C4-2B (cell line): ENCODE data around the gene CEP85.

Experiments used
- H3K27ac ChIP-seq: fragments of 450-650 bp; 2 replicates; pipeline ENCODE4 v1.5.1; 2017
- ZFX ChIP-seq: fragments of 450-650 bp; IDR thresholded peaks from 2 replicates; pipeline ENCODE4 v1.6.1; 2017
- TF ChIP-seq, protein P1 (sequence below): fragments of 450-650 bp; conservative IDR thresholded peaks from 2 replicates; pipeline ENCODE4 v1.5.1; 2017; ENCODE audit warnings: mild to moderate bottlenecking

Gene CEP85

DNA sequence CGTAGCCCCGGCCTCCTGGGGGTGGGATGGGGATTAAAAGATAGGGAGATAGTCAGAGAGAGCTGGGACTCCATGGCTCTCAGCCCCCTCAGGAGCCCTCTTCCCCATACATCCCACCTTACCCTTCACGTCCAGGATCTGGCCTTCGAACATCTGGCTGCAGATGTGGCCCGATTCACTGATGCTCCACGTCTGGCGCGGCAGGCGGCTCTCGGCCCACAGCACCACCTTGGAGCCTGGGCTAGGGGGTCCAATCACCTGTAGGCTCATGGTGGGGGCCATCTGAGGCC is 88.0 kb downstream of the CEP85 start:
- TF ChIP-seq, protein P1, sequence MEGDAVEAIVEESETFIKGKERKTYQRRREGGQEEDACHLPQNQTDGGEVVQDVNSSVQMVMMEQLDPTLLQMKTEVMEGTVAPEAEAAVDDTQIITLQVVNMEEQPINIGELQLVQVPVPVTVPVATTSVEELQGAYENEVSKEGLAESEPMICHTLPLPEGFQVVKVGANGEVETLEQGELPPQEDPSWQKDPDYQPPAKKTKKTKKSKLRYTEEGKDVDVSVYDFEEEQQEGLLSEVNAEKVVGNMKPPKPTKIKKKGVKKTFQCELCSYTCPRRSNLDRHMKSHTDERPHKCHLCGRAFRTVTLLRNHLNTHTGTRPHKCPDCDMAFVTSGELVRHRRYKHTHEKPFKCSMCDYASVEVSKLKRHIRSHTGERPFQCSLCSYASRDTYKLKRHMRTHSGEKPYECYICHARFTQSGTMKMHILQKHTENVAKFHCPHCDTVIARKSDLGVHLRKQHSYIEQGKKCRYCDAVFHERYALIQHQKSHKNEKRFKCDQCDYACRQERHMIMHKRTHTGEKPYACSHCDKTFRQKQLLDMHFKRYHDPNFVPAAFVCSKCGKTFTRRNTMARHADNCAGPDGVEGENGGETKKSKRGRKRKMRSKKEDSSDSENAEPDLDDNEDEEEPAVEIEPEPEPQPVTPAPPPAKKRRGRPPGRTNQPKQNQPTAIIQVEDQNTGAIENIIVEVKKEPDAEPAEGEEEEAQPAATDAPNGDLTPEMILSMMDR: no peak
- H3K27ac ChIP-seq: no peak overlapping the region

GRCh38 chr1:26323382-26323781 is 89.4 kb downstream of the CEP85 start:
- TF ChIP-seq, protein P1: no peak
- no peak for TF ChIP-seq ZFX
- H3K27ac ChIP-seq: no peak overlapping the region

DNA sequence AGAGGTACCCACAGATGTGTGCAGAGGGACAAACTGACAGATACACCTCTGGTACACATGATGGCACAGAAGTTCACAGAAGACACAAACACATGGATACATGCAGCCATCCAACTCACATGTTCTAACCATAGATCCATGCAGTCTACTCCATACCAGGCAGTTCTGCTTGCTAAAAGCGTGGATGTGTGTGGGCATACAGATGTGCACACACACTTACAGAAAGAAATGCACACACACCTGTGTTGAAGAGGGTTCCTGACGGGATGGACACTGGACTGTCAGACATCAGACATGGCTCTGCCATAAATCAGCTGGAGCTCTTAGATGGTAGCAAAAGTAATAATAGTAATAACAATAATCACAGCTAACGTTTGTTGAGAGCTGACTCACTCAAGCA is 90.5 kb downstream of the CEP85 start:
- H3K27ac ChIP-seq: no peak overlapping the region
- TF ChIP-seq, protein P1: no peak
- TF ChIP-seq ZFX: no peak

GRCh38 chr1:26327956-26328362 is 94.0 kb downstream of the CEP85 start:
- TF ChIP-seq, protein P1: no peak
- TF ChIP-seq ZFX: no peak
- no peak overlapping the region for H3K27ac ChIP-seq
